ENCODE measurements around the gene CLEC3B.

The CLEC3B gene

DNA sequence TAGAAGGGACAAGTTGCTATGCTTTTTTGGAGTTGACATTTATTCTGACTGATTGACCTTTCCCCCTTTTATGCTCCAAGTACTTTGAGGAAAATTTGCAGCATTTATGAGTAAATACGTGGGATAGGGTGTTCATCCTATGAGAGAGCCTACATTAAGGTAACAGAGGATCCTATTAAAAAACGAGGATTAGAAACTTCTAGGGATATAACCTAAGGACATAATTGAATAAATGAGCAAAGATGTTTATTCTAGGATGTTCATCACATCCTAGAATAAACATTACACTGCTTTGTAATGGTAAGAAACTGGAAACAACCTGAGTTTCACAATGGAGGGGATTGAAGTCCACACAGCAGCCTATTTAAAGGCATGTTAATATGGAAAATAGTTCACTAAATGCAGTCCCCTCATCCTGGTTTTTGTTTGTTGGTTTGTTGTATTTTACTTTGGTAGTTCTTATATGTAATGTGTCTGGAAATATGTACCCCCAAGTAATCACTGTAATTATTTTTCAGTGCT lies 23.9 kb upstream of the CLEC3B start:
- Histone ChIP-seq H3K36me3 (ENCODE audit: control insufficient read depth in 2 of 2, insufficient read depth in 1 of 2, low read length in 2 of 2) (peaks cover 0 to 85% of the 10 kb centered on the region in 2 experiments; a peak in 1 of 3 replicates), H3K4me3 (ENCODE audit: low read depth, low read length) (no peak overlapping the region), H3K4me1 (ENCODE audit: control insufficient read depth, insufficient read depth, low read length) (no peaks in the 10 kb centered on the region), H3K27ac (ENCODE audit: extremely low read depth, low read depth, low read length) (no peak overlapping the region), H3K9me3 (ENCODE audit: control insufficient read depth, insufficient read depth, low read depth, low read length) (no peaks in the 10 kb centered on the region)
- ChIA-PET POLR2A (no interaction called here), CTCF (interaction anchor here (0.6 kb wide), 1 partner anchor 61 kb away, joined by 3 read pairs; no protein-coding TSS in a partner anchor)
- TF ChIP-seq TCF7L2 (IDR thresholded peaks at IDR 0.05; ENCODE audit: borderline replicate concordance, low read depth, low read length) = no peak
- TF ChIP-seq ZNF121 (tag by site-specific recombination; IDR thresholded peaks at IDR 0.05) = no peak
- TF ChIP-seq ZNF248 (tag by site-specific recombination; IDR thresholded peaks at IDR 0.05) = no peak
- TF ChIP-seq GLI4 (tag by site-specific recombination; IDR thresholded peaks at IDR 0.05) = no peak
- no peak for TF ChIP-seq GFI1B (tag by site-specific recombination; IDR thresholded peaks at IDR 0.05)
- TF ChIP-seq HOXC10 (CRISPR knock-in tag; IDR thresholded peaks at IDR 0.05) = no peak
- TF ChIP-seq, protein P1, sequence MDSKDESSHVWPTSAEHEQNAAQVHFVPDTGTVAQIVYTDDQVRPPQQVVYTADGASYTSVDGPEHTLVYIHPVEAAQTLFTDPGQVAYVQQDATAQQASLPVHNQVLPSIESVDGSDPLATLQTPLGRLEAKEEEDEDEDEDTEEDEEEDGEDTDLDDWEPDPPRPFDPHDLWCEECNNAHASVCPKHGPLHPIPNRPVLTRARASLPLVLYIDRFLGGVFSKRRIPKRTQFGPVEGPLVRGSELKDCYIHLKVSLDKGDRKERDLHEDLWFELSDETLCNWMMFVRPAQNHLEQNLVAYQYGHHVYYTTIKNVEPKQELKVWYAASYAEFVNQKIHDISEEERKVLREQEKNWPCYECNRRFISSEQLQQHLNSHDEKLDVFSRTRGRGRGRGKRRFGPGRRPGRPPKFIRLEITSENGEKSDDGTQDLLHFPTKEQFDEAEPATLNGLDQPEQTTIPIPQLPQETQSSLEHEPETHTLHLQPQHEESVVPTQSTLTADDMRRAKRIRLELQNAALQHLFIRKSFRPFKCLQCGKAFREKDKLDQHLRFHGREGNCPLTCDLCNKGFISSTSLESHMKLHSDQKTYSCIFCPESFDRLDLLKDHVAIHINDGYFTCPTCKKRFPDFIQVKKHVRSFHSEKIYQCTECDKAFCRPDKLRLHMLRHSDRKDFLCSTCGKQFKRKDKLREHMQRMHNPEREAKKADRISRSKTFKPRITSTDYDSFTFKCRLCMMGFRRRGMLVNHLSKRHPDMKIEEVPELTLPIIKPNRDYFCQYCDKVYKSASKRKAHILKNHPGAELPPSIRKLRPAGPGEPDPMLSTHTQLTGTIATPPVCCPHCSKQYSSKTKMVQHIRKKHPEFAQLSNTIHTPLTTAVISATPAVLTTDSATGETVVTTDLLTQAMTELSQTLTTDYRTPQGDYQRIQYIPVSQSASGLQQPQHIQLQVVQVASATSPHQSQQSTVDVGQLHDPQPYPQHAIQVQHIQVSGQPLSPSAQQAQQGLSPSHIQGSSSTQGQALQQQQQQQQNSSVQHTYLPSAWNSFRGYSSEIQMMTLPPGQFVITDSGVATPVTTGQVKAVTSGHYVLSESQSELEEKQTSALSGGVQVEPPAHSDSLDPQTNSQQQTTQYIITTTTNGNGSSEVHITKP (tag by site-specific recombination; IDR thresholded peaks at IDR 0.05) = no peak
- no peak for TF ChIP-seq ZNF600 (tag by site-specific recombination; IDR thresholded peaks at IDR 0.05)
- no peak for TF ChIP-seq ZNF785 (tag by site-specific recombination; IDR thresholded peaks at IDR 0.05)
- no peak for TF ChIP-seq ZNF660 (tag by site-specific recombination; IDR thresholded peaks at IDR 0.05)
- TF ChIP-seq KLF16 (tag by site-specific recombination; IDR thresholded peaks at IDR 0.05) = no peak
- no peak for TF ChIP-seq SCRT1 (tag by site-specific recombination; IDR thresholded peaks at IDR 0.05; ENCODE audit: borderline replicate concordance)
- no peak for TF ChIP-seq ZNF350 (tag by site-specific recombination; IDR thresholded peaks at IDR 0.05)
- TF ChIP-seq, protein P2, sequence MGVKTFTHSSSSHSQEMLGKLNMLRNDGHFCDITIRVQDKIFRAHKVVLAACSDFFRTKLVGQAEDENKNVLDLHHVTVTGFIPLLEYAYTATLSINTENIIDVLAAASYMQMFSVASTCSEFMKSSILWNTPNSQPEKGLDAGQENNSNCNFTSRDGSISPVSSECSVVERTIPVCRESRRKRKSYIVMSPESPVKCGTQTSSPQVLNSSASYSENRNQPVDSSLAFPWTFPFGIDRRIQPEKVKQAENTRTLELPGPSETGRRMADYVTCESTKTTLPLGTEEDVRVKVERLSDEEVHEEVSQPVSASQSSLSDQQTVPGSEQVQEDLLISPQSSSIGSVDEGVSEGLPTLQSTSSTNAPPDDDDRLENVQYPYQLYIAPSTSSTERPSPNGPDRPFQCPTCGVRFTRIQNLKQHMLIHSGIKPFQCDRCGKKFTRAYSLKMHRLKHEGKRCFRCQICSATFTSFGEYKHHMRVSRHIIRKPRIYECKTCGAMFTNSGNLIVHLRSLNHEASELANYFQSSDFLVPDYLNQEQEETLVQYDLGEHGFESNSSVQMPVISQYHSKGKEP (tag by site-specific recombination; IDR thresholded peaks at IDR 0.05) = no peak

DNA sequence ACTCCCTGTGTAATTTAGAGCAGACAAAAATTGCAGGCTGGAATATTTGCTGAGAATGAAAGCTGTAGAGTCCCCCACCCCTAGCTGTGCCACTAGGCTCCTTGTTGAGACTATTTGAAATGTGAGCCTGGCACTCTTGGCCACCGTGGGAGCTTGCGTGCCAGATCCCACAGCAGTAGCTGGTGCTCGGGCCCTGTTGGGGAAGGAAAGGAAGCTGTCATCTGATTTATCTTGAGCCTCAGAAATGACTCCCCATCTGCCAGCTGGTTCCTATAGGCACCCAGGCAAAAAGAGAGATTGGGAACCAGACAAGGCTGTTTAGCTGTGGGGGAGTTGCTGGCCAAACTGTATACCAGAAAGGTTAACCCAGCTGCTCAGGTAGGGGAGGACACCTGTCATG lies 23.4 kb upstream of the CLEC3B start:
- Histone ChIP-seq H3K4me3 (ENCODE audit: low read depth, low read length) (no peak overlapping the region), H3K36me3 (ENCODE audit: control insufficient read depth in 2 of 2, insufficient read depth in 1 of 2, low read length in 2 of 2) (peaks cover 0 to 85% of the 10 kb centered on the region in 2 experiments; a peak in 1 of 3 replicates), H3K27ac (ENCODE audit: extremely low read depth, low read depth, low read length) (no peak overlapping the region), H3K4me1 (ENCODE audit: control insufficient read depth, insufficient read depth, low read length) (no peaks in the 10 kb centered on the region), H3K9me3 (ENCODE audit: control insufficient read depth, insufficient read depth, low read depth, low read length) (no peaks in the 10 kb centered on the region)
- CTCF ChIA-PET = interaction anchor here (0.5 kb wide), 1 partner anchor 58 kb away, joined by 3 read pairs; no protein-coding TSS in a partner anchor
- POLR2A ChIA-PET = no interaction called here
- TF ChIP-seq ZBTB17 (tag by site-specific recombination; IDR thresholded peaks at IDR 0.05) (no peak), ZNF514 (tag by site-specific recombination; IDR thresholded peaks at IDR 0.05) (no peak), MEIS1 (CRISPR knock-in tag; IDR thresholded peaks at IDR 0.05; ENCODE audit: borderline replicate concordance) (no peak), ZNF510 (tag by site-specific recombination; IDR thresholded peaks at IDR 0.05; ENCODE audit: insufficient replicate concordance) (no peak)
- TF ChIP-seq, protein P3, sequence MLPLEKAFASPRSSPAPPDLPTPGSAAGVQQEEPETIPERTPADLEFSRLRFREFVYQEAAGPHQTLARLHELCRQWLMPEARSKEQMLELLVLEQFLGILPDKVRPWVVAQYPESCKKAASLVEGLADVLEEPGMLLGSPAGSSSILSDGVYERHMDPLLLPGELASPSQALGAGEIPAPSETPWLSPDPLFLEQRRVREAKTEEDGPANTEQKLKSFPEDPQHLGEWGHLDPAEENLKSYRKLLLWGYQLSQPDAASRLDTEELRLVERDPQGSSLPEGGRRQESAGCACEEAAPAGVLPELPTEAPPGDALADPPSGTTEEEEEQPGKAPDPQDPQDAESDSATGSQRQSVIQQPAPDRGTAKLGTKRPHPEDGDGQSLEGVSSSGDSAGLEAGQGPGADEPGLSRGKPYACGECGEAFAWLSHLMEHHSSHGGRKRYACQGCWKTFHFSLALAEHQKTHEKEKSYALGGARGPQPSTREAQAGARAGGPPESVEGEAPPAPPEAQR (tag by site-specific recombination; IDR thresholded peaks at IDR 0.05) = no peak
